Common myeloid progenitor, CD34-positive (primary cell): ENCODE data around the gene STARD10. TPM values are rescaled to one million over a fixed set of nuclear protein-coding genes. Genes with fewer than 3 reads are reported as not detected.

Experiments used
- CTCF ChIA-PET: fragments of 350-600 bp; sonication (Branson Sonifier 250); formaldehyde crosslinking; loops from one replicate; lab custom pipeline; 2021; ENCODE audit warnings: antibody characterized with exemption; lab: Charles Lee
- POLR2A ChIA-PET: fragments of 350-600 bp; sonication (Branson Sonifier 250); formaldehyde crosslinking; loops from one replicate; lab custom pipeline; 2021; ENCODE audit warnings: antibody characterized with exemption; lab: Charles Lee
- DNase-seq, 3 donors: peaks; one replicate each; pipeline versions ENCODE4 v3.0.0 to v3.0.0-alpha.2; 2013
- H3K27ac ChIP-seq, 2 experiments: 1 replicate in 1 of 2; 2 replicates in 1 of 2; pipeline ENCODE4 v1.7.0; 2013; ENCODE audit warnings: inconsistent platforms in 2 of 2, low read length in 2 of 2, mild to moderate bottlenecking in 2 of 2, low read depth in 1 of 2, moderate library complexity in 1 of 2; ENCODE audit not compliant: severe bottlenecking in 2 of 2, insufficient read depth in 1 of 2, poor library complexity in 1 of 2
- H3K27me3 ChIP-seq, 5 experiments: replicated peaks in 2 of 5; 1 replicate in 3 of 5; 2 replicates in 2 of 5; pipeline versions ENCODE4 v1.6.1 to v1.7.0; 2013; ENCODE audit warnings: low read length in 4 of 5, mild to moderate bottlenecking in 2 of 5, moderate library complexity in 2 of 5, inconsistent platforms in 1 of 5; ENCODE audit not compliant: insufficient read depth in 5 of 5, control insufficient read depth in 4 of 5
- H3K36me3 ChIP-seq, 4 experiments: 1 replicate in 2 of 4; 2 replicates in 2 of 4; pipeline versions ENCODE4 v1.6.1 to v1.7.0; 2013; ENCODE audit warnings: low read length in 3 of 4, control low read depth in 1 of 4, mild to moderate bottlenecking in 1 of 4; ENCODE audit not compliant: control insufficient read depth in 4 of 4, insufficient read depth in 4 of 4
- H3K4me1 ChIP-seq, 4 experiments: 1 replicate in 3 of 4; 2 replicates in 1 of 4; pipeline versions ENCODE4 v1.6.1 to v1.7.1; 2013; ENCODE audit warnings: low read length in 3 of 4, mild to moderate bottlenecking in 3 of 4, control low read depth in 1 of 4, inconsistent platforms in 1 of 4, moderate library complexity in 1 of 4; ENCODE audit not compliant: control insufficient read depth in 4 of 4, insufficient read depth in 4 of 4; ENCODE audit errors: control extremely low read depth in 1 of 4
- H3K4me3 ChIP-seq, 7 experiments: 1 replicate in 4 of 7; 2 replicates in 3 of 7; pipeline versions ENCODE4 v1.5.1 to v1.7.0; 2013; ENCODE audit warnings: mild to moderate bottlenecking in 7 of 7, low read length in 6 of 7, moderate library complexity in 6 of 7, inconsistent platforms in 2 of 7, low read depth in 2 of 7, control low read depth in 1 of 7; ENCODE audit not compliant: insufficient read depth in 4 of 7, control insufficient read depth in 1 of 7; ENCODE audit errors: extremely low read depth in 1 of 7
- H3K9me3 ChIP-seq, 5 experiments: 1 replicate in 4 of 5; 2 replicates in 1 of 5; pipeline versions ENCODE4 v1.6.1 to v1.7.1; 2013; ENCODE audit warnings: low read length in 4 of 5, mild to moderate bottlenecking in 2 of 5, inconsistent platforms in 1 of 5, low read depth in 1 of 5, moderate library complexity in 1 of 5; ENCODE audit not compliant: control insufficient read depth in 4 of 5, insufficient read depth in 2 of 5; ENCODE audit errors: control extremely low read depth in 1 of 5
- WGBS: methylation state at CpG from one replicate; pipeline ENCODE4 v1.1.5; 2013; ENCODE audit not compliant: insufficient coverage; 5-methylcytosine and 5-hydroxymethylcytosine counted together
- polyA plus RNA-seq: library from polyadenylated mRNA; unstranded; fragments of 120-200 nt; gene quantifications from one replicate; pipeline ENCODE4 v1.2.1, GENCODE V29; 2013

Gene STARD10
- polyA plus RNA-seq: 18.3 TPM

- ChIA-PET CTCF (interaction anchor here (0.7 to 10.1 kb wide), 24 partner anchors 9 to 385 kb away, joined by 3 to 118 read pairs (median 6); partner anchors contain the start of genes ARAP1 and ATG16L2), POLR2A (interaction anchor here (0.7 to 5.0 kb wide), 7 partner anchors 9 to 72 kb away, joined by 3 to 36 read pairs (median 3); partner anchors contain the start of gene ATG16L2)
- Histone ChIP-seq H3K9me3 (no peaks in the 10 kb centered on the region), H3K4me1 (peaks cover 16 to 46% (median 40%) of the 10 kb centered on the region in 4 experiments), H3K4me3 (peak within 1 kb of the TSS; percentile 72 to 96 (median 87)), H3K36me3 (no peaks in the 10 kb centered on the region), H3K27ac (peak within 1 kb of the TSS; percentile 87 to 92), H3K27me3 (no peaks in the 10 kb centered on the region)
- DNase-seq: peak; percentile 93 to 96 (median 95)
- 0% methylated on average over 39 of the region's 55 CpGs for WGBS
Measured at GRCh38 chr11:72793425-72794367, at the start of gene STARD10. Gene STARD10 (minus strand): TSS chr11:72794047. CDS start chr11:72781181, 12,866 bp downstream.

GRCh38 chr11:72842653-72843330 is 48.9 kb upstream of the STARD10 start:
- over 99% methylated on average over 12 of the region's 14 CpGs for WGBS
- H3K4me3 ChIP-seq: no peak overlapping the region
- no peak overlapping the region for H3K27ac ChIP-seq
- ChIA-PET POLR2A (no interaction called here), CTCF (interaction anchor here (1.3 to 4.0 kb wide), 2 partner anchors 11 to 12 kb away, joined by 3 to 30 read pairs; no protein-coding TSS in a partner anchor)
- no peak for DNase-seq
- no peaks in the 10 kb centered on the region for H3K9me3 ChIP-seq
- H3K27me3 ChIP-seq: no peaks in the 10 kb centered on the region
- peaks cover 22 to 88% (median 61%) of the 10 kb centered on the region in 4 experiments for H3K36me3 ChIP-seq
- H3K4me1 ChIP-seq: no peaks in the 10 kb centered on the region

GRCh38 chr11:72842126-72842525 is 48.3 kb upstream of the STARD10 start:
- ChIA-PET POLR2A (no interaction called here), CTCF (interaction anchor here (1.2 to 4.0 kb wide), 2 partner anchors 12 to 339 kb away, joined by 3 to 30 read pairs; no protein-coding TSS in a partner anchor)
- 86% methylated on average over 5 of the region's 5 CpGs for WGBS
- Histone ChIP-seq H3K4me3 (no peak overlapping the region), H3K4me1 (no peaks in the 10 kb centered on the region), H3K9me3 (no peaks in the 10 kb centered on the region), H3K36me3 (peaks cover 22 to 90% (median 65%) of the 10 kb centered on the region in 4 experiments), H3K27me3 (no peaks in the 10 kb centered on the region), H3K27ac (no peak overlapping the region)
- DNase-seq: no peak

GRCh38 chr11:72841397-72841796 is 47.5 kb upstream of the STARD10 start:
- H3K4me1 ChIP-seq: no peaks in the 10 kb centered on the region
- H3K4me3 ChIP-seq: no peak overlapping the region
- H3K27me3 ChIP-seq: no peaks in the 10 kb centered on the region
- WGBS: 86% methylated on average over 3 of the region's 7 CpGs
- DNase-seq: no peak
- POLR2A ChIA-PET: no interaction called here
- no peaks in the 10 kb centered on the region for H3K9me3 ChIP-seq
- H3K36me3 ChIP-seq: peaks cover 22 to 92% (median 65%) of the 10 kb centered on the region in 4 experiments
- CTCF ChIA-PET: interaction anchor here (0.7 to 4.0 kb wide), 6 partner anchors 11 to 395 kb away, joined by 3 to 30 read pairs (median 4); no protein-coding TSS in a partner anchor
- H3K27ac ChIP-seq: no peak overlapping the region

- POLR2A ChIA-PET: no interaction called here
- WGBS: 96% methylated on average over 4 of the region's 4 CpGs
- H3K4me1 ChIP-seq: no peaks in the 10 kb centered on the region
- H3K27me3 ChIP-seq: no peaks in the 10 kb centered on the region
- CTCF ChIA-PET: interaction anchor here (0.6 to 4.0 kb wide), 7 partner anchors 10 to 497 kb away, joined by 3 to 30 read pairs (median 3); no protein-coding TSS in a partner anchor
- DNase-seq: no peak
- H3K27ac ChIP-seq: no peak overlapping the region
- H3K36me3 ChIP-seq: peaks cover 24 to 92% (median 66%) of the 10 kb centered on the region in 4 experiments
- H3K4me3 ChIP-seq: no peak overlapping the region
- H3K9me3 ChIP-seq: no peaks in the 10 kb centered on the region
Measured at GRCh38 chr11:72840780-72841179, 46.9 kb upstream of the STARD10 start.

GRCh38 chr11:72838691-72839305 is 45.0 kb upstream of the STARD10 start:
- peaks cover 19 to 84% (median 64%) of the 10 kb centered on the region in 4 experiments for H3K36me3 ChIP-seq
- no peaks in the 10 kb centered on the region for H3K27me3 ChIP-seq
- no peak overlapping the region for H3K4me3 ChIP-seq
- CTCF ChIA-PET: interaction anchor here (1.0 to 4.0 kb wide), 3 partner anchors 8 to 340 kb away, joined by 3 to 30 read pairs (median 4); no protein-coding TSS in a partner anchor
- peaks cover 0 to 8% (median under 1%) of the 10 kb centered on the region in 4 experiments for H3K4me1 ChIP-seq
- H3K27ac ChIP-seq: no peak overlapping the region
- POLR2A ChIA-PET: no interaction called here
- DNase-seq: no peak
- no peaks in the 10 kb centered on the region for H3K9me3 ChIP-seq
- 100% methylated on average over 3 of the region's 4 CpGs for WGBS
